Vagina (tissue), 2 donors: ENCODE data around the gene ADAMTS17. TPM values are rescaled to one million over a fixed set of nuclear protein-coding genes. Genes with fewer than 3 reads are reported as not detected.

Experiments
- DNase-seq, 2 donors: peaks; one replicate each; pipeline ENCODE4 v3.0.0-alpha.2; 2017; ENCODE audit errors: extremely low spot score in 2 of 2
- H3K27ac ChIP-seq: fragments of 200-600 bp; sonication (generic); one replicate; pipeline ENCODE4 v1.5.1; 2019
- H3K27me3 ChIP-seq: fragments of 200-600 bp; sonication (generic); one replicate; pipeline ENCODE4 v1.5.1; 2019
- H3K36me3 ChIP-seq, 2 donors: fragments of 200-600 bp; sonication (generic); one replicate each; pipeline ENCODE4 v1.5.1; 2017 to 2019
- H3K4me1 ChIP-seq: fragments of 200-600 bp; sonication (generic); one replicate; pipeline ENCODE4 v1.5.1; 2019
- H3K4me3 ChIP-seq, 2 donors: fragments of 200-600 bp; sonication (generic); 1 replicate in 1 of 2; 2 replicates in 1 of 2; pipeline ENCODE4 v1.5.1; 2016 to 2019
- H3K9me3 ChIP-seq: fragments of 200-600 bp; sonication (generic); one replicate; pipeline ENCODE4 v1.5.1; 2019
- CTCF ChIP-seq, 3 experiments: fragments of 450-650 bp in 2 of 3; fragments of 200-600 bp in 1 of 3; sonication (generic) in 1 of 3; IDR thresholded peaks; one replicate each; pipeline ENCODE4 v1.5.1; 2017 to 2019; ENCODE audit warnings: antibody characterized with exemption in 3 of 3, mild to moderate bottlenecking in 2 of 3, moderate library complexity in 2 of 3
- POLR2A ChIP-seq, 2 donors: fragments of 450-650 bp; IDR thresholded peaks; one replicate each; pipeline ENCODE4 v1.6.1; 2017; ENCODE audit warnings: antibody characterized with exemption in 2 of 2, mild to moderate bottlenecking in 2 of 2, moderate library complexity in 2 of 2
- POLR2AphosphoS5 ChIP-seq, 2 donors: sonication (generic); formaldehyde crosslinking; IDR thresholded peaks; one replicate each; pipeline ENCODE4 v1.9.0; 2017; ENCODE audit warnings: antibody characterized with exemption in 2 of 2, mild to moderate bottlenecking in 2 of 2, low read depth in 1 of 2; ENCODE audit not compliant: insufficient read depth in 1 of 2
- intact Hi-C: fragments of 100-400 bp; cut with DNase I; formaldehyde crosslinking; loops from one replicate; pipeline ENCODE4 v1.15.1; 2023
- total RNA-seq: library from RNA; depleted of rRNA; stranded (reverse); fragments of >200 nt; gene quantifications from one replicate; pipeline ENCODE4 v1.2.3, GENCODE V29; 2016

The ADAMTS17 gene
- total RNA-seq, 1 donor from 2014 or later = 16.0 TPM

- H3K27ac ChIP-seq = no peak overlapping the region
- no peaks in the 10 kb centered on the region for H3K4me1 ChIP-seq
- no peak for DNase-seq
- TF ChIP-seq POLR2AphosphoS5 (IDR thresholded peaks at IDR 0.05; ENCODE audit: insufficient read depth in 1 of 2, low read depth in 1 of 2) (no peak), CTCF (IDR thresholded peaks at IDR 0.05) (no peak), POLR2A (IDR thresholded peaks at IDR 0.05) (no peak)
- H3K36me3 ChIP-seq = no peaks in the 10 kb centered on the region
- H3K4me3 ChIP-seq = no peak overlapping the region
- no peaks in the 10 kb centered on the region for H3K27me3 ChIP-seq
- intact Hi-C loops = no loop called here
- no peaks in the 10 kb centered on the region for H3K9me3 ChIP-seq
Measured at GRCh38 chr15:100226107-100226506, 115.7 kb downstream of the ADAMTS17 start.

GRCh38 chr15:100224206-100225185 is 117.3 kb downstream of the ADAMTS17 start:
- no peak overlapping the region for H3K27ac ChIP-seq
- no peak for TF ChIP-seq POLR2A (IDR thresholded peaks at IDR 0.05)
- TF ChIP-seq CTCF (IDR thresholded peaks at IDR 0.05) = no peak
- no peak for TF ChIP-seq POLR2AphosphoS5 (IDR thresholded peaks at IDR 0.05; ENCODE audit: insufficient read depth in 1 of 2, low read depth in 1 of 2)
- no peak overlapping the region for H3K4me3 ChIP-seq
- no peaks in the 10 kb centered on the region for H3K27me3 ChIP-seq
- no peaks in the 10 kb centered on the region for H3K36me3 ChIP-seq
- H3K9me3 ChIP-seq = no peaks in the 10 kb centered on the region
- H3K4me1 ChIP-seq = no peaks in the 10 kb centered on the region
- intact Hi-C loops = no loop called here
- DNase-seq = no peak

GRCh38 chr15:100222349-100222715 is 119.4 kb downstream of the ADAMTS17 start:
- no peak for DNase-seq
- Histone ChIP-seq H3K36me3 (no peaks in the 10 kb centered on the region), H3K27ac (no peak overlapping the region), H3K27me3 (no peaks in the 10 kb centered on the region), H3K9me3 (no peaks in the 10 kb centered on the region), H3K4me3 (no peak overlapping the region), H3K4me1 (no peaks in the 10 kb centered on the region)
- TF ChIP-seq CTCF (IDR thresholded peaks at IDR 0.05) (no peak), POLR2AphosphoS5 (IDR thresholded peaks at IDR 0.05; ENCODE audit: insufficient read depth in 1 of 2, low read depth in 1 of 2) (no peak), POLR2A (IDR thresholded peaks at IDR 0.05) (no peak)
- intact Hi-C loops = no loop called here

GRCh38 chr15:100221471-100222348 is 120.1 kb downstream of the ADAMTS17 start:
- Histone ChIP-seq H3K4me3 (no peak overlapping the region), H3K27ac (no peak overlapping the region), H3K4me1 (peaks cover under 1% of the 10 kb centered on the region), H3K9me3 (no peaks in the 10 kb centered on the region), H3K36me3 (no peaks in the 10 kb centered on the region), H3K27me3 (no peaks in the 10 kb centered on the region)
- no peak for DNase-seq
- TF ChIP-seq POLR2A (IDR thresholded peaks at IDR 0.05) (no peak), CTCF (IDR thresholded peaks at IDR 0.05) (no peak), POLR2AphosphoS5 (IDR thresholded peaks at IDR 0.05; ENCODE audit: insufficient read depth in 1 of 2, low read depth in 1 of 2) (no peak)
- intact Hi-C loops = no loop called here
